HCT116 (cell line): ENCODE data around the gene KCNS3. TPM values are rescaled to one million over a fixed set of nuclear protein-coding genes. Genes with fewer than 3 reads are reported as not detected.

ENCODE experiments used
- ATAC-seq: fragments of 200-7000 bp; cut with Tn5 transposase; 2 replicates; pipeline ENCODE4 v1.9.1; 2020; ENCODE audit warnings: mild to moderate bottlenecking, moderate library complexity
- BruUV-seq: library from RNA; stranded (reverse); fragments of 400-500 nt; replicated peaks from 2 replicates; lab custom pipeline; 2021; lab: Mats Ljungman, UMichigan
- CTCF ChIA-PET: fragments of 300-600 bp; sonication (Branson Sonifier 250); formaldehyde crosslinking; loops from one replicate; lab custom pipeline; 2021; ENCODE audit warnings: antibody characterized with exemption; lab: Charles Lee
- POLR2A ChIA-PET: fragments of 300-600, 350-600 bp; sonication (Branson Sonifier 250); formaldehyde crosslinking; loops from one replicate; lab custom pipeline; 2021; ENCODE audit warnings: antibody characterized with exemption; lab: Charles Lee
- RAD21 ChIA-PET, 2 experiments: fragments of 300-600 bp; sonication (Branson Sonifier 250); formaldehyde crosslinking; loops; one replicate each; lab custom pipeline; 2023; ENCODE audit warnings: low total read pairs in 2 of 2; ENCODE audit not compliant: uncharacterized antibody in 2 of 2, unreplicated experiment in 2 of 2, low non-redundant PET in 1 of 2; lab: Charles Lee
- DNase-seq: peaks from one replicate; pipeline ENCODE4 v3.0.0-alpha.2; 2010; ENCODE audit warnings: low read depth, low spot score
- H2AFZ ChIP-seq: fragments of 200-600 bp; shearing (Covaris generic), sonication (generic); 2 replicates; pipeline ENCODE4 v1.6.1; 2017; ENCODE audit warnings: low read depth, mixed run types, mixed read lengths, antibody characterized with exemption, low read length; ENCODE audit not compliant: poor library complexity, severe bottlenecking
- H3K27ac ChIP-seq: 2 replicates; pipeline ENCODE4 v1.5.1; 2012; ENCODE audit warnings: low read depth, low read length
- H3K27me3 ChIP-seq: fragments of 200-600 bp; sonication (generic); 2 replicates; pipeline ENCODE4 v1.6.1; 2016; ENCODE audit warnings: mixed run types, low read length, mixed read lengths; ENCODE audit not compliant: insufficient read depth
- H3K36me3 ChIP-seq, 2 experiments: fragments of 200-500 bp in 1 of 2; fragments of 200-600 bp in 1 of 2; sonication (Bioruptor generic) in 1 of 2; sonication (generic) in 1 of 2; 2 replicates each; pipeline versions ENCODE4 v1.5.1 to v1.6.1; 2014 to 2016; ENCODE audit warnings: low read length in 2 of 2, inconsistent platforms in 1 of 2, mixed read lengths in 1 of 2, mixed run types in 1 of 2; ENCODE audit not compliant: insufficient read depth in 2 of 2, control insufficient read depth in 1 of 2
- H3K4me1 ChIP-seq, 2 experiments: fragments of 200-600 bp in 1 of 2; sonication (generic) in 1 of 2; 2 replicates each; pipeline versions ENCODE4 v1.5.1 to v1.6.1; 2012 to 2017; ENCODE audit warnings: low read length in 2 of 2, inconsistent platforms in 1 of 2, mild to moderate bottlenecking in 1 of 2, mixed read lengths in 1 of 2, mixed run types in 1 of 2, moderate library complexity in 1 of 2; ENCODE audit not compliant: insufficient read depth in 2 of 2, control insufficient read depth in 1 of 2
- H3K4me2 ChIP-seq: fragments of 200-600 bp; sonication (generic); 2 replicates; pipeline ENCODE4 v1.6.1; 2017; ENCODE audit warnings: mixed run types, low read length, mixed read lengths
- H3K4me3 ChIP-seq, 2 experiments: fragments of 200-600 bp in 1 of 2; sonication (generic) in 1 of 2; replicated peaks in 1 of 2; 2 replicates each; pipeline ENCODE4 v1.5.1; 2011 to 2016; ENCODE audit warnings: low read length in 2 of 2, control low read depth in 1 of 2, low read depth in 1 of 2, mild to moderate bottlenecking in 1 of 2, mixed read lengths in 1 of 2, mixed run types in 1 of 2
- H3K79me2 ChIP-seq: fragments of 200-600 bp; sonication (generic); 2 replicates; pipeline ENCODE4 v1.6.1; 2017; ENCODE audit warnings: mild to moderate bottlenecking, mixed run types, low read length, moderate library complexity, mixed read lengths; ENCODE audit not compliant: insufficient read depth
- H3K9ac ChIP-seq: fragments of 200-600 bp; sonication (generic); 2 replicates; pipeline ENCODE4 v1.6.1; 2016; ENCODE audit warnings: low read length, mixed read lengths
- H3K9me2 ChIP-seq: fragments of 200-600 bp; sonication (generic), shearing (Covaris generic); 2 replicates; pipeline ENCODE4 v1.6.1; 2017; ENCODE audit warnings: mixed run types, mild to moderate bottlenecking, moderate library complexity; ENCODE audit not compliant: insufficient read depth
- H3K9me3 ChIP-seq, 2 experiments: fragments of 200-500 bp in 1 of 2; fragments of 200-600 bp in 1 of 2; sonication (Bioruptor generic) in 1 of 2; sonication (generic) in 1 of 2; 2 replicates each; pipeline ENCODE4 v1.6.1; 2014 to 2017; ENCODE audit warnings: low read length in 2 of 2, mixed read lengths in 2 of 2, inconsistent platforms in 1 of 2, low read depth in 1 of 2, mild to moderate bottlenecking in 1 of 2, mixed run types in 1 of 2, moderate library complexity in 1 of 2; ENCODE audit not compliant: control insufficient read depth in 1 of 2, insufficient read depth in 1 of 2
- H4K20me1 ChIP-seq: fragments of 200-600 bp; sonication (generic), shearing (Covaris generic); 2 replicates; pipeline ENCODE4 v1.6.1; 2017; ENCODE audit warnings: mixed run types, mild to moderate bottlenecking, moderate library complexity; ENCODE audit not compliant: insufficient read depth
- CBX3 ChIP-seq: IDR thresholded peaks from 2 replicates; pipeline ENCODE4 v1.6.1; 2012; ENCODE audit warnings: low read depth
- CEBPB ChIP-seq: IDR thresholded peaks from 2 replicates; pipeline ENCODE4 v1.6.1; 2012; ENCODE audit warnings: low read depth
- EGR1 ChIP-seq: IDR thresholded peaks from 2 replicates; pipeline ENCODE4 v1.6.1; 2012; ENCODE audit warnings: low read depth
- FOSL1 ChIP-seq: IDR thresholded peaks from 2 replicates; pipeline ENCODE4 v1.6.1; 2012; ENCODE audit warnings: low read depth
- RAD21 ChIP-seq: IDR thresholded peaks from 2 replicates; pipeline ENCODE4 v1.6.1; 2012; ENCODE audit warnings: low read depth, mild to moderate bottlenecking
- REST ChIP-seq: IDR thresholded peaks from 2 replicates; pipeline ENCODE4 v1.6.1; 2012; ENCODE audit warnings: low read depth
- SP1 ChIP-seq: IDR thresholded peaks from 2 replicates; pipeline ENCODE4 v1.6.1; 2012; ENCODE audit warnings: low read depth
- SRF ChIP-seq: IDR thresholded peaks from 2 replicates; pipeline ENCODE4 v1.6.1; 2012; ENCODE audit warnings: low read depth
- YY1 ChIP-seq: IDR thresholded peaks from 2 replicates; pipeline ENCODE4 v1.6.1; 2011; ENCODE audit warnings: low read length, low read depth, moderate library complexity, mild to moderate bottlenecking; ENCODE audit not compliant: insufficient replicate concordance; ENCODE audit errors: extremely low read depth
- ZBTB33 ChIP-seq: IDR thresholded peaks from 2 replicates; pipeline ENCODE4 v1.6.1; 2011; ENCODE audit warnings: mild to moderate bottlenecking, low read length, moderate library complexity; ENCODE audit not compliant: insufficient replicate concordance; ENCODE audit errors: extremely low read depth
- ZNF274 ChIP-seq: fragments of 200-500 bp; sonication (Bioruptor generic); IDR thresholded peaks from 2 replicates; pipeline ENCODE4 v1.6.1; 2014; ENCODE audit warnings: mild to moderate bottlenecking, low read depth, low read length, inconsistent platforms
- intact Hi-C: fragments of 100-400 bp; cut with micrococcal nuclease; formaldehyde crosslinking; loops from 2 replicates; pipeline ENCODE4 v1.10.0; 2022
- total RNA-seq: library from RNA; stranded (reverse); gene quantifications from one replicate; pipeline ENCODE4 v1.2.1, GENCODE V29; 2021; ENCODE audit not compliant: unreplicated experiment

KCNS3 gene
- total RNA-seq, 1 experiment from 2014 or later = 5.2 TPM

GRCh38 chr2:17950006-17950405 is 71.5 kb downstream of the KCNS3 start (continued):
- TF ChIP-seq ZBTB33 = no peak
- no peak for TF ChIP-seq CBX3
- no peak for TF ChIP-seq SP1
- TF ChIP-seq EGR1 = no peak

- CTCF ChIA-PET = no interaction called here
Measured at GRCh38 chr2:17951563-17951962, 73.1 kb downstream of the KCNS3 start.

More at GRCh38 chr2:17951563-17951962, 73.1 kb downstream of the KCNS3 start:
- BruUV-seq = no TSS peak
- no peak overlapping the region for H3K9ac ChIP-seq
- ATAC-seq (no peak), DNase-seq (no peak)
- H3K27me3 ChIP-seq = peaks cover 28% of the 10 kb centered on the region
- no peaks in the 10 kb centered on the region for H3K79me2 ChIP-seq
- intact Hi-C loops = no loop called here
- no peak overlapping the region for H3K27ac ChIP-seq
- no peak overlapping the region for H3K4me3 ChIP-seq
- no peaks in the 10 kb centered on the region for H3K9me2 ChIP-seq
- no peak overlapping the region for H3K4me2 ChIP-seq
- no peaks in the 10 kb centered on the region for H4K20me1 ChIP-seq
- H3K9me3 ChIP-seq = no peaks in the 10 kb centered on the region
- TF ChIP-seq YY1 (no peak), SRF (no peak), REST (no peak), ZNF274 (no peak), FOSL1 (no peak), RAD21 (no peak), CEBPB (no peak)
- TF ChIP-seq, all 23 proteins: peak for 0
- H3K4me1 ChIP-seq = no peaks in the 10 kb centered on the region
- H3K36me3 ChIP-seq = no peaks in the 10 kb centered on the region
- RAD21 ChIA-PET = no interaction called here
- POLR2A ChIA-PET = no interaction called here
- H2AFZ ChIP-seq = no peak overlapping the region
